Motor neuron (in vitro differentiated cells): ENCODE measurements around the gene RAPGEF5. TPM values are rescaled to one million over a fixed set of nuclear protein-coding genes. Genes with fewer than 3 reads are reported as not detected.

Experiments
- ATAC-seq, 8 experiments: fragments of 200-7000 bp; cut with Tn5 transposase; replicated peaks in 6 of 8; 2 replicates each; pipeline ENCODE4 v1.8.0; 2021; ENCODE audit warnings: mild to moderate bottlenecking in 8 of 8, moderate library complexity in 8 of 8
- H3K27ac ChIP-seq, 2 donors: fragments of 250-450 bp; sonication (Bioruptor Pico); 2 replicates each; pipeline ENCODE4 v1.9.0; 2021; ENCODE audit warnings: antibody characterized with exemption in 2 of 2, mild to moderate bottlenecking in 2 of 2, moderate library complexity in 1 of 2
- H3K4me1 ChIP-seq, 2 donors: fragments of 250-450 bp; sonication (Bioruptor Pico); replicated peaks in 1 of 2; 2 replicates each; pipeline ENCODE4 v1.6.1; 2021; ENCODE audit warnings: antibody characterized with exemption in 2 of 2, mild to moderate bottlenecking in 2 of 2, moderate library complexity in 1 of 2
- H3K4me3 ChIP-seq, 5 donors: fragments of 250-450 bp; sonication (Bioruptor Pico); 2 replicates each; pipeline ENCODE4 v1.9.0; 2021; ENCODE audit warnings: antibody characterized with exemption in 5 of 5, mild to moderate bottlenecking in 5 of 5, moderate library complexity in 4 of 5
- WGBS, 10 experiments: fragments of 450-650 bp; shearing (Covaris generic); methylation state at CpG; one replicate each; pipeline ENCODE4 v1.0.0; 2022; 5-methylcytosine and 5-hydroxymethylcytosine counted together
- in situ Hi-C, 9 experiments: fragments of 400-800 bp; cut with MboI; loops; one replicate each; pipeline ENCODE4 v1.15.0; 2021; ENCODE audit warnings: low sequenced_read_pairs in 9 of 9, low pct_unique_long_range_greater_than_20kb in 2 of 9; ENCODE audit not compliant: unreplicated experiment in 9 of 9
- total RNA-seq, 8 experiments: library from RNA; unstranded; fragments of 300-600 nt; gene quantifications; 2 replicates each; pipeline versions ENCODE4 v1.2.3 to v1.2.4, GENCODE V29; 2022

The RAPGEF5 gene
- total RNA-seq, 8 experiments from 2014 or later = 4.6 to 22.2 (median 14.2) TPM

- ATAC-seq = peak in 5 of 8 experiments; percentile 62 to 74 (median 66)
- no peak overlapping the region for H3K4me3 ChIP-seq
- peaks cover 16 to 24% of the 10 kb centered on the region in 2 donors for H3K4me1 ChIP-seq
- H3K27ac ChIP-seq = peak overlapping the region; percentile 35 to 83
- 0 to 86% (median 21%) methylated on average over 1 to 8 of the region's 8 CpGs for WGBS, 10 experiments
- in situ Hi-C loops = no loop called here
Observed at GRCh38 chr7:22153432-22154142, 203.4 kb downstream of the RAPGEF5 start.

GRCh38 chr7:22152690-22153089 lies 204.3 kb downstream of the RAPGEF5 start:
- Histone ChIP-seq H3K4me1 (peaks cover 16 to 24% of the 10 kb centered on the region in 2 donors), H3K27ac (peak overlapping the region in 1 of 2 donors; percentile 83), H3K4me3 (no peak overlapping the region)
- 52 to 100% (median 94%) methylated on average over 1 to 3 of the region's 3 CpGs; no CpG with 5 or more reads in 4 of the 10 experiments for WGBS, 10 experiments
- in situ Hi-C loops = no loop called here
- ATAC-seq = no peak

- Histone ChIP-seq H3K4me3 (no peak overlapping the region), H3K4me1 (peaks cover 21 to 30% of the 10 kb centered on the region in 2 donors), H3K27ac (no peak overlapping the region)
- in situ Hi-C loops = no loop called here
- no peak for ATAC-seq
- WGBS, 10 experiments = 88 to 100% (median 100%) methylated on average over 1 to 2 of the region's 2 CpGs; no CpG with 5 or more reads in 2 of the 10 experiments
Observed at GRCh38 chr7:22151901-22152300, 205.1 kb downstream of the RAPGEF5 start.

GRCh38 chr7:22150221-22150620 lies 206.7 kb downstream of the RAPGEF5 start:
- no peak overlapping the region for H3K4me3 ChIP-seq
- 35 to 100% (median 94%) methylated on average over 1 to 5 of the region's 5 CpGs; no CpG with 5 or more reads in 1 of the 10 experiments for WGBS, 10 experiments
- in situ Hi-C loops = no loop called here
- peaks cover 22 to 43% of the 10 kb centered on the region in 2 donors for H3K4me1 ChIP-seq
- ATAC-seq = no peak
- no peak overlapping the region for H3K27ac ChIP-seq

GRCh38 chr7:22147868-22148267 lies 209.1 kb downstream of the RAPGEF5 start:
- Histone ChIP-seq H3K4me3 (no peak overlapping the region), H3K4me1 (peaks cover 13 to 25% of the 10 kb centered on the region in 2 donors), H3K27ac (no peak overlapping the region)
- in situ Hi-C loops = no loop called here
- WGBS, 10 experiments = 34 to 100% (median 76%) methylated on average over 1 to 3 of the region's 3 CpGs; no CpG with 5 or more reads in 2 of the 10 experiments
- no peak for ATAC-seq

- WGBS, 10 experiments = 0 to 80% (median 36%) methylated on average over 1 to 9 of the region's 10 CpGs
- in situ Hi-C loops = no loop called here
- Histone ChIP-seq H3K4me1 (peaks cover 15 to 28% of the 10 kb centered on the region in 2 donors), H3K4me3 (no peak overlapping the region), H3K27ac (no peak overlapping the region)
- peak; percentile 23 to 80 (median 72) for ATAC-seq
Observed at GRCh38 chr7:22146961-22147512, 209.9 kb downstream of the RAPGEF5 start.

- in situ Hi-C loops = no loop called here
- 50 to 100% (median 85%) methylated on average over 1 to 5 of the region's 5 CpGs for WGBS, 10 experiments
- no peak overlapping the region for H3K27ac ChIP-seq
- no peak for ATAC-seq
- H3K4me1 ChIP-seq = peaks cover 28 to 44% of the 10 kb centered on the region in 2 donors
- no peak overlapping the region for H3K4me3 ChIP-seq
Observed at GRCh38 chr7:22144950-22145349, 212.0 kb downstream of the RAPGEF5 start.

GRCh38 chr7:22143491-22143890 lies 213.5 kb downstream of the RAPGEF5 start:
- WGBS, 10 experiments = 33 to 80% (median 61%) methylated on average over 1 to 3 of the region's 3 CpGs; no CpG with 5 or more reads in 3 of the 10 experiments
- no peak overlapping the region for H3K4me3 ChIP-seq
- in situ Hi-C loops = no loop called here
- H3K27ac ChIP-seq = no peak overlapping the region
- ATAC-seq = no peak
- H3K4me1 ChIP-seq = peaks cover 40 to 58% of the 10 kb centered on the region in 2 donors

- no peak overlapping the region for H3K4me3 ChIP-seq
- no peak overlapping the region for H3K27ac ChIP-seq
- peak in 6 of 8 experiments; percentile 42 to 61 (median 56) for ATAC-seq
Observed at GRCh38 chr7:22142572-22142971, 214.4 kb downstream of the RAPGEF5 start.

GRCh38 chr7:22141355-22141754 lies 215.6 kb downstream of the RAPGEF5 start:
- Histone ChIP-seq H3K4me1 (peaks cover 38 to 46% of the 10 kb centered on the region in 2 donors), H3K27ac (no peak overlapping the region), H3K4me3 (no peak overlapping the region)
- WGBS, 10 experiments = 83 to 100% (median 100%) methylated on average over 1 to 2 of the region's 3 CpGs; no CpG with 5 or more reads in 3 of the 10 experiments
- in situ Hi-C loops = no loop called here
- no peak for ATAC-seq

More at GRCh38 chr7:22142572-22142971, 214.4 kb downstream of the RAPGEF5 start:
- peaks cover 43 to 58% of the 10 kb centered on the region in 2 donors for H3K4me1 ChIP-seq
- in situ Hi-C loops = no loop called here
- WGBS, 10 experiments = 31 to 90% (median 63%) methylated on average over 1 to 3 of the region's 3 CpGs; no CpG with 5 or more reads in 2 of the 10 experiments

- peak; percentile 39 to 92 (median 59) for ATAC-seq
- Histone ChIP-seq H3K4me1 (peaks cover 38 to 39% of the 10 kb centered on the region in 2 donors), H3K4me3 (no peak overlapping the region), H3K27ac (no peak overlapping the region)
- in situ Hi-C loops = no loop called here
- 0 to 100% (median 23%) methylated on average over 1 to 4 of the region's 4 CpGs for WGBS, 10 experiments
Observed at GRCh38 chr7:22140578-22140977, 216.4 kb downstream of the RAPGEF5 start.

- in situ Hi-C loops = no loop called here
- WGBS, 10 experiments = 12 to 100% (median 40%) methylated on average over 1 to 5 of the region's 5 CpGs; no CpG with 5 or more reads in 1 of the 10 experiments
- Histone ChIP-seq H3K4me3 (no peak overlapping the region), H3K4me1 (peaks cover 38 to 39% of the 10 kb centered on the region in 2 donors), H3K27ac (no peak overlapping the region)
- ATAC-seq = peak in 2 of 8 experiments; percentile 16 to 25
Observed at GRCh38 chr7:22138886-22139285, 218.1 kb downstream of the RAPGEF5 start.

- WGBS, 10 experiments = 14 to 90% (median 53%) methylated on average over 1 to 5 of the region's 5 CpGs; no CpG with 5 or more reads in 6 of the 10 experiments
- no peak for ATAC-seq
- Histone ChIP-seq H3K4me3 (no peak overlapping the region), H3K27ac (no peak overlapping the region), H3K4me1 (peaks cover 33 to 39% of the 10 kb centered on the region in 2 donors)
- in situ Hi-C loops = no loop called here
Observed at GRCh38 chr7:22138106-22138505, 218.8 kb downstream of the RAPGEF5 start.
